HCT116 (cell line): ENCODE data around the gene ARHGAP18. TPM values are rescaled to one million over a fixed set of nuclear protein-coding genes. Genes with fewer than 3 reads are reported as not detected.

Experiments
- ATAC-seq: fragments of 200-7000 bp; cut with Tn5 transposase; 2 replicates; pipeline ENCODE4 v1.9.1; 2020; ENCODE audit warnings: mild to moderate bottlenecking, moderate library complexity
- BruUV-seq: library from RNA; stranded (reverse); fragments of 400-500 nt; replicated peaks from 2 replicates; lab custom pipeline; 2021; lab: Mats Ljungman, UMichigan
- CTCF ChIA-PET: fragments of 300-600 bp; sonication (Branson Sonifier 250); formaldehyde crosslinking; loops from one replicate; lab custom pipeline; 2021; ENCODE audit warnings: antibody characterized with exemption; lab: Charles Lee
- POLR2A ChIA-PET: fragments of 300-600, 350-600 bp; sonication (Branson Sonifier 250); formaldehyde crosslinking; loops from one replicate; lab custom pipeline; 2021; ENCODE audit warnings: antibody characterized with exemption; lab: Charles Lee
- RAD21 ChIA-PET, 2 experiments: fragments of 300-600 bp; sonication (Branson Sonifier 250); formaldehyde crosslinking; loops; one replicate each; lab custom pipeline; 2023; ENCODE audit warnings: low total read pairs in 2 of 2; ENCODE audit not compliant: uncharacterized antibody in 2 of 2, unreplicated experiment in 2 of 2, low non-redundant PET in 1 of 2; lab: Charles Lee
- DNase-seq: peaks from one replicate; pipeline ENCODE4 v3.0.0-alpha.2; 2010; ENCODE audit warnings: low read depth, low spot score
- H2AFZ ChIP-seq: fragments of 200-600 bp; shearing (Covaris generic), sonication (generic); 2 replicates; pipeline ENCODE4 v1.6.1; 2017; ENCODE audit warnings: low read depth, mixed run types, mixed read lengths, antibody characterized with exemption, low read length; ENCODE audit not compliant: poor library complexity, severe bottlenecking
- H3K27ac ChIP-seq: 2 replicates; pipeline ENCODE4 v1.5.1; 2012; ENCODE audit warnings: low read depth, low read length
- H3K27me3 ChIP-seq: fragments of 200-600 bp; sonication (generic); 2 replicates; pipeline ENCODE4 v1.6.1; 2016; ENCODE audit warnings: mixed run types, low read length, mixed read lengths; ENCODE audit not compliant: insufficient read depth
- H3K36me3 ChIP-seq, 2 experiments: fragments of 200-500 bp in 1 of 2; fragments of 200-600 bp in 1 of 2; sonication (Bioruptor generic) in 1 of 2; sonication (generic) in 1 of 2; 2 replicates each; pipeline versions ENCODE4 v1.5.1 to v1.6.1; 2014 to 2016; ENCODE audit warnings: low read length in 2 of 2, inconsistent platforms in 1 of 2, mixed read lengths in 1 of 2, mixed run types in 1 of 2; ENCODE audit not compliant: insufficient read depth in 2 of 2, control insufficient read depth in 1 of 2
- H3K4me1 ChIP-seq, 2 experiments: fragments of 200-600 bp in 1 of 2; sonication (generic) in 1 of 2; 2 replicates each; pipeline versions ENCODE4 v1.5.1 to v1.6.1; 2012 to 2017; ENCODE audit warnings: low read length in 2 of 2, inconsistent platforms in 1 of 2, mild to moderate bottlenecking in 1 of 2, mixed read lengths in 1 of 2, mixed run types in 1 of 2, moderate library complexity in 1 of 2; ENCODE audit not compliant: insufficient read depth in 2 of 2, control insufficient read depth in 1 of 2
- H3K4me2 ChIP-seq: fragments of 200-600 bp; sonication (generic); 2 replicates; pipeline ENCODE4 v1.6.1; 2017; ENCODE audit warnings: mixed run types, low read length, mixed read lengths
- H3K4me3 ChIP-seq, 2 experiments: fragments of 200-600 bp in 1 of 2; sonication (generic) in 1 of 2; replicated peaks in 1 of 2; 2 replicates each; pipeline ENCODE4 v1.5.1; 2011 to 2016; ENCODE audit warnings: low read length in 2 of 2, control low read depth in 1 of 2, low read depth in 1 of 2, mild to moderate bottlenecking in 1 of 2, mixed read lengths in 1 of 2, mixed run types in 1 of 2
- H3K79me2 ChIP-seq: fragments of 200-600 bp; sonication (generic); 2 replicates; pipeline ENCODE4 v1.6.1; 2017; ENCODE audit warnings: mild to moderate bottlenecking, mixed run types, low read length, moderate library complexity, mixed read lengths; ENCODE audit not compliant: insufficient read depth
- H3K9ac ChIP-seq: fragments of 200-600 bp; sonication (generic); 2 replicates; pipeline ENCODE4 v1.6.1; 2016; ENCODE audit warnings: low read length, mixed read lengths
- H3K9me2 ChIP-seq: fragments of 200-600 bp; sonication (generic), shearing (Covaris generic); 2 replicates; pipeline ENCODE4 v1.6.1; 2017; ENCODE audit warnings: mixed run types, mild to moderate bottlenecking, moderate library complexity; ENCODE audit not compliant: insufficient read depth
- H3K9me3 ChIP-seq, 2 experiments: fragments of 200-500 bp in 1 of 2; fragments of 200-600 bp in 1 of 2; sonication (Bioruptor generic) in 1 of 2; sonication (generic) in 1 of 2; 2 replicates each; pipeline ENCODE4 v1.6.1; 2014 to 2017; ENCODE audit warnings: low read length in 2 of 2, mixed read lengths in 2 of 2, inconsistent platforms in 1 of 2, low read depth in 1 of 2, mild to moderate bottlenecking in 1 of 2, mixed run types in 1 of 2, moderate library complexity in 1 of 2; ENCODE audit not compliant: control insufficient read depth in 1 of 2, insufficient read depth in 1 of 2
- H4K20me1 ChIP-seq: fragments of 200-600 bp; sonication (generic), shearing (Covaris generic); 2 replicates; pipeline ENCODE4 v1.6.1; 2017; ENCODE audit warnings: mixed run types, mild to moderate bottlenecking, moderate library complexity; ENCODE audit not compliant: insufficient read depth
- ATF3 ChIP-seq: IDR thresholded peaks from 2 replicates; pipeline ENCODE4 v1.6.1; 2012
- CBX3 ChIP-seq: IDR thresholded peaks from 2 replicates; pipeline ENCODE4 v1.6.1; 2012; ENCODE audit warnings: low read depth
- CEBPB ChIP-seq: IDR thresholded peaks from 2 replicates; pipeline ENCODE4 v1.6.1; 2012; ENCODE audit warnings: low read depth
- ELF1 ChIP-seq: IDR thresholded peaks from 2 replicates; pipeline ENCODE4 v1.6.1; 2012; ENCODE audit warnings: low read depth, borderline replicate concordance
- EZH2 ChIP-seq: fragments of 200-600 bp; sonication (generic); IDR thresholded peaks from 2 replicates; pipeline ENCODE4 v1.6.1; 2017; ENCODE audit warnings: antibody characterized with exemption, mixed run types
- JUND ChIP-seq: IDR thresholded peaks from 2 replicates; pipeline ENCODE4 v1.6.1; 2012
- MAX ChIP-seq: IDR thresholded peaks from 2 replicates; pipeline ENCODE4 v1.6.1; 2012
- POLR2A ChIP-seq: IDR thresholded peaks from 2 replicates; pipeline ENCODE4 v1.7.0; 2011; ENCODE audit warnings: borderline replicate concordance; ENCODE audit not compliant: insufficient read depth, insufficient read length; ENCODE audit errors: extremely low read depth
- RAD21 ChIP-seq: IDR thresholded peaks from 2 replicates; pipeline ENCODE4 v1.6.1; 2012; ENCODE audit warnings: low read depth, mild to moderate bottlenecking
- SIN3A ChIP-seq: IDR thresholded peaks from 2 replicates; pipeline ENCODE4 v1.6.1; 2012; ENCODE audit warnings: low read depth
- SRF ChIP-seq: IDR thresholded peaks from 2 replicates; pipeline ENCODE4 v1.6.1; 2012; ENCODE audit warnings: low read depth
- YY1 ChIP-seq: IDR thresholded peaks from 2 replicates; pipeline ENCODE4 v1.6.1; 2011; ENCODE audit warnings: low read length, low read depth, moderate library complexity, mild to moderate bottlenecking; ENCODE audit not compliant: insufficient replicate concordance; ENCODE audit errors: extremely low read depth
- ZFX ChIP-seq: fragments of 450-650 bp; IDR thresholded peaks from 2 replicates; pipeline ENCODE4 v1.6.1; 2017
- ZNF274 ChIP-seq: fragments of 200-500 bp; sonication (Bioruptor generic); IDR thresholded peaks from 2 replicates; pipeline ENCODE4 v1.6.1; 2014; ENCODE audit warnings: mild to moderate bottlenecking, low read depth, low read length, inconsistent platforms
- intact Hi-C: fragments of 100-400 bp; cut with micrococcal nuclease; formaldehyde crosslinking; loops from 2 replicates; pipeline ENCODE4 v1.10.0; 2022
- total RNA-seq: library from RNA; stranded (reverse); gene quantifications from one replicate; pipeline ENCODE4 v1.2.1, GENCODE V29; 2021; ENCODE audit not compliant: unreplicated experiment
- TF ChIP-seq, protein P1 (sequence below), 3 experiments: fragments of 200-600 bp in 1 of 3; sonication (generic) in 1 of 3; IDR thresholded peaks in 2 of 3; conservative IDR thresholded peaks in 1 of 3; 2 replicates each; pipeline ENCODE4 v1.5.1; 2012 to 2017; ENCODE audit warnings: low read depth in 2 of 3, low read length in 2 of 3, antibody characterized with exemption in 1 of 3, borderline replicate concordance in 1 of 3, control low read depth in 1 of 3, mild to moderate bottlenecking in 1 of 3, mixed read lengths in 1 of 3, mixed run types in 1 of 3, moderate library complexity in 1 of 3; ENCODE audit not compliant: insufficient read depth in 1 of 3

The ARHGAP18 gene
- total RNA-seq, 1 experiment from 2014 or later, result 70.3 TPM

DNA sequence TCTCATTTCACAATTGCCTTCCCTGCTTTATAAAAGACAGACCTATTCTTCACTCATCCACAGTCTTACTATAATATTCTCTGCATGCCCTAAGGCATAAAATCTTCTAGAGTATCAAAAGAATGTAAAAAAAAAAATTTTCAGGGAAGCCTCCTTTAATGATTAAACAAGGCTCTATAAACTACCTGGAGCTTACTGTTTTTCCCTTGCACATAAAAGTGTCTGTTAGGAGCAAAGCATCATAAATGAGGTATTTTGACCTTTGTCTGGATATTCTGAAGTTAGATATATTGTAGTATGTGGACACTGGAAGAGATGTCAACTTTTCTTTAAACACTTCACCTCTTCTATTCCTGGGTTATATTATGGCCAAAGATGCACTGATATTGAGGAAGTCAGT lies 97.5 kb downstream of the ARHGAP18 start:
- Histone ChIP-seq H3K9ac (no peak overlapping the region), H3K79me2 (no peaks in the 10 kb centered on the region), H2AFZ (no peak overlapping the region), H3K27ac (no peak overlapping the region), H3K36me3 (peaks cover 6 to 36% of the 10 kb centered on the region in 2 experiments; a peak in 2 of 4 replicates), H4K20me1 (no peaks in the 10 kb centered on the region), H3K9me2 (no peaks in the 10 kb centered on the region), H3K9me3 (no peaks in the 10 kb centered on the region), H3K4me3 (no peak overlapping the region), H3K27me3 (no peaks in the 10 kb centered on the region), H3K4me1 (no peaks in the 10 kb centered on the region), H3K4me2 (no peak overlapping the region)
- no peak for ATAC-seq
- TF ChIP-seq ELF1 (no peak), ZFX (no peak), EZH2 (no peak)
- TF ChIP-seq, protein P1, sequence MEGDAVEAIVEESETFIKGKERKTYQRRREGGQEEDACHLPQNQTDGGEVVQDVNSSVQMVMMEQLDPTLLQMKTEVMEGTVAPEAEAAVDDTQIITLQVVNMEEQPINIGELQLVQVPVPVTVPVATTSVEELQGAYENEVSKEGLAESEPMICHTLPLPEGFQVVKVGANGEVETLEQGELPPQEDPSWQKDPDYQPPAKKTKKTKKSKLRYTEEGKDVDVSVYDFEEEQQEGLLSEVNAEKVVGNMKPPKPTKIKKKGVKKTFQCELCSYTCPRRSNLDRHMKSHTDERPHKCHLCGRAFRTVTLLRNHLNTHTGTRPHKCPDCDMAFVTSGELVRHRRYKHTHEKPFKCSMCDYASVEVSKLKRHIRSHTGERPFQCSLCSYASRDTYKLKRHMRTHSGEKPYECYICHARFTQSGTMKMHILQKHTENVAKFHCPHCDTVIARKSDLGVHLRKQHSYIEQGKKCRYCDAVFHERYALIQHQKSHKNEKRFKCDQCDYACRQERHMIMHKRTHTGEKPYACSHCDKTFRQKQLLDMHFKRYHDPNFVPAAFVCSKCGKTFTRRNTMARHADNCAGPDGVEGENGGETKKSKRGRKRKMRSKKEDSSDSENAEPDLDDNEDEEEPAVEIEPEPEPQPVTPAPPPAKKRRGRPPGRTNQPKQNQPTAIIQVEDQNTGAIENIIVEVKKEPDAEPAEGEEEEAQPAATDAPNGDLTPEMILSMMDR (IDR thresholded peaks at IDR 0.05 in 2 of 3, conservative IDR thresholded peaks at IDR 0.05 in 1 of 3; ENCODE audit: borderline replicate concordance in 1 of 3, insufficient read depth in 1 of 3, low read depth in 2 of 3, low read length in 2 of 3), result no peak
- RAD21 ChIA-PET, result no interaction called here
- DNase-seq, result no peak
- intact Hi-C loops, result no loop called here
- CTCF ChIA-PET, result no interaction called here
- POLR2A ChIA-PET, result no interaction called here
- BruUV-seq, result no TSS peak

DNA sequence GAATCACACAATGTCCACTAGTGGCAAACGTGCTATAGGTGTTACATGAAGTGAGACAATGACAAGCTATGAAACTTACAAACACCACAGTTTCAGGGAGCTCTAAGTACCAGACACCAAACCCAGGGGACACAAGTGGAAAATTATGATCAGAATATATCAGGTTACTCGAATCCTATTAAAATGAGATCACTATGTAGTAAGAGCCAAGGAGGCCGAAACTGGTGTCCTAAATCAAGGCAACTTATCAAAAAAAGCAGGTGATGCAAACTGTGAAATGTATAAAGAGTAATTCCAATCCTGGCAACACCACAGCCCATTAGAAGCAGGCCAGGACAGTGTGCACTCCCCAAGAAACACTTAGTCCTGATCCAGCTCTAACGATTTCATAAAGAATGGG lies 100.3 kb downstream of the ARHGAP18 start:
- ChIA-PET POLR2A (no interaction called here), CTCF (no interaction called here), RAD21 (no interaction called here)
- Histone ChIP-seq H3K9me2 (no peaks in the 10 kb centered on the region), H2AFZ (no peak overlapping the region), H3K27ac (no peak overlapping the region), H4K20me1 (no peaks in the 10 kb centered on the region), H3K27me3 (no peaks in the 10 kb centered on the region), H3K4me3 (no peak overlapping the region), H3K79me2 (no peaks in the 10 kb centered on the region), H3K4me1 (no peaks in the 10 kb centered on the region), H3K4me2 (no peak overlapping the region), H3K9me3 (no peaks in the 10 kb centered on the region), H3K36me3 (peaks cover 15 to 41% of the 10 kb centered on the region in 2 experiments; a peak in 3 of 4 replicates), H3K9ac (no peak overlapping the region)
- no peak for ATAC-seq
- DNase-seq, result no peak
- intact Hi-C loops, result no loop called here
- no TSS peak for BruUV-seq
- TF ChIP-seq ZNF274 (no peak), JUND (no peak), ATF3 (no peak), YY1 (no peak), EZH2 (no peak), SIN3A (no peak), SRF (no peak), ELF1 (no peak), CBX3 (no peak), CEBPB (no peak), MAX (no peak), POLR2A (no peak), RAD21 (no peak), ZFX (no peak)
- TF ChIP-seq, protein P1 (IDR thresholded peaks at IDR 0.05 in 2 of 3, conservative IDR thresholded peaks at IDR 0.05 in 1 of 3; ENCODE audit: borderline replicate concordance in 1 of 3, insufficient read depth in 1 of 3, low read depth in 2 of 3, low read length in 2 of 3), result no peak
